HL-60 (cell line): ENCODE results near the gene TRMU.

Experiments used
- CTCF ChIP-seq: IDR thresholded peaks from one replicate; pipeline ENCODE4 v1.5.1; 2011; ENCODE audit warnings: low read length, control low read depth, inconsistent platforms; ENCODE audit not compliant: insufficient read depth
- GABPA ChIP-seq: IDR thresholded peaks from 2 replicates; pipeline ENCODE4 v1.6.1; 2012; ENCODE audit warnings: low read depth
- POLR2AphosphoS5 ChIP-seq: IDR thresholded peaks from 2 replicates; pipeline ENCODE4 v1.6.1; 2012; ENCODE audit warnings: low read depth

GRCh38 chr22:46368871-46369715 lies 33.6 kb downstream of the TRMU start:
- TF ChIP-seq CTCF (no peak), GABPA (no peak), POLR2AphosphoS5 (no peak)
